ENCODE results near the gene GRAP.

Gene GRAP

GRCh38 chr17:18981335-18981641 lies 65.5 kb downstream of the GRAP start:
- DNase-seq: no peak

- DNase-seq: no peak
Measured at GRCh38 chr17:18980682-18981334, 65.9 kb downstream of the GRAP start.

GRCh38 chr17:18978655-18979054 lies 68.1 kb downstream of the GRAP start:
- no peak for DNase-seq

GRCh38 chr17:18978050-18978449 lies 68.7 kb downstream of the GRAP start:
- no peak for DNase-seq

- DNase-seq: no peak
Measured at GRCh38 chr17:18977646-18978045, 69.1 kb downstream of the GRAP start.

- DNase-seq: no peak
Measured at GRCh38 chr17:18977021-18977420, 69.7 kb downstream of the GRAP start.

- DNase-seq: no peak
Measured at GRCh38 chr17:18976201-18976600, 70.6 kb downstream of the GRAP start.

GRCh38 chr17:18975597-18975996 lies 71.2 kb downstream of the GRAP start:
- no peak for DNase-seq

- DNase-seq: no peak
Measured at GRCh38 chr17:18974407-18975149, 72.2 kb downstream of the GRAP start.

- DNase-seq: no peak
Measured at GRCh38 chr17:18971801-18972200, 75.0 kb downstream of the GRAP start.

Measured in CD4-positive, alpha-beta T cell treated with Interleukin-21 for 1 hour (primary cell).